Spinal cord (tissue), 10 donors: ENCODE data around the gene ZFP36. TPM values are rescaled to one million over a fixed set of nuclear protein-coding genes. Genes with fewer than 3 reads are reported as not detected.

ENCODE experiments used
- DNase-seq, 6 donors: peaks; one replicate each; pipeline versions ENCODE4 v3.0.0 to v3.0.0-alpha.2; 2013 to 2015; ENCODE audit warnings: low spot score in 6 of 6, low read depth in 4 of 6
- H3K27ac ChIP-seq: one replicate; pipeline ENCODE4 v1.5.1; 2013; ENCODE audit warnings: low read depth, low read length, control low read depth
- H3K27me3 ChIP-seq: one replicate; pipeline ENCODE4 v1.6.1; 2013; ENCODE audit warnings: low read length; ENCODE audit not compliant: control insufficient read depth, insufficient read depth
- H3K36me3 ChIP-seq: one replicate; pipeline ENCODE4 v1.6.1; 2013; ENCODE audit warnings: low read length; ENCODE audit not compliant: control insufficient read depth, insufficient read depth
- H3K4me1 ChIP-seq: one replicate; pipeline ENCODE4 v1.6.1; 2013; ENCODE audit warnings: low read length; ENCODE audit not compliant: control insufficient read depth, insufficient read depth
- H3K4me3 ChIP-seq: one replicate; pipeline ENCODE4 v1.5.1; 2013; ENCODE audit warnings: low read depth, low read length, control low read depth
- H3K9me3 ChIP-seq: one replicate; pipeline ENCODE4 v1.6.1; 2013; ENCODE audit warnings: low read length; ENCODE audit not compliant: control insufficient read depth, insufficient read depth
- WGBS: methylation state at CpG from one replicate; pipeline ENCODE4 v1.1.5; 2013; ENCODE audit warnings: missing lambda C conversion rate; ENCODE audit not compliant: insufficient coverage; 5-methylcytosine and 5-hydroxymethylcytosine counted together
- long read RNA-seq, 4 donors: transcript quantifications; one replicate each; lab custom pipeline, GENCODE V29; 2026
- polyA plus RNA-seq, 2 donors: library from polyadenylated mRNA; unstranded; fragments of 120-200 nt; gene quantifications; one replicate each; pipeline ENCODE4 v1.2.1, GENCODE V29; 2013; ENCODE audit not compliant: insufficient read length in 2 of 2
- total RNA-seq, 2 donors: library from RNA; depleted of rRNA in 1 of 2; stranded (reverse); fragments of 120-200 nt in 1 of 2; fragments of >200 nt in 1 of 2; gene quantifications; one replicate each; pipeline versions ENCODE4 v1.2.3 to v1.2.4, GENCODE V29; 2013 to 2014
- donor health status: healthy.

Gene ZFP36
- total RNA-seq (10 to 100 TPM in 1 of 2 donors, 1 to 10 TPM in 1; 9.8 to 23.7 TPM), polyA plus RNA-seq (10 to 100 TPM; 20.7 to 52.8 TPM)
- long read RNA-seq, donor 1, transcript ZFP36-203 (2 exons, 1,786 nt) = major isoform, 18 of 18 reads
- long read RNA-seq, donor 1, partial matches to known transcripts = 0 of 18 reads
- long read RNA-seq, donor 1, other reads (novel, unspliced or antisense) = 0 of 18 reads
- long read RNA-seq, donor 2, transcript ZFP36-203 (2 exons, 1,786 nt) = major isoform, 6 of 6 reads
- long read RNA-seq, donor 2, partial matches to known transcripts = 0 of 6 reads
- long read RNA-seq, donor 2, other reads (novel, unspliced or antisense) = 0 of 6 reads
- long read RNA-seq, donor 3, partial matches to known transcripts = 12 of 14 reads
- long read RNA-seq, donor 3, other reads (novel, unspliced or antisense) = 0 of 14 reads
- long read RNA-seq, donor 4, transcript ZFP36-203 (2 exons, 1,786 nt) = major isoform, 36 of 36 reads
- long read RNA-seq, donor 4, partial matches to known transcripts = 0 of 36 reads
- long read RNA-seq, donor 4, other reads (novel, unspliced or antisense) = 0 of 36 reads

GRCh38 chr19:39406656-39407409 lies at the start of gene ZFP36:
Gene ZFP36 (plus strand): TSS chr19:39406847. CDS start chr19:39406905, 58 bp downstream.
- H3K4me3 ChIP-seq = peak within 1 kb of the TSS; percentile 92
- peaks cover 72% of the 10 kb centered on the region for H3K4me1 ChIP-seq
- no peaks in the 10 kb centered on the region for H3K9me3 ChIP-seq
- H3K36me3 ChIP-seq = peaks cover 10% of the 10 kb centered on the region
- WGBS = under 1% methylated on average over 55 of the region's 56 CpGs
- DNase-seq = peak in 2 of 6 donors; percentile 52 to 83
- H3K27ac ChIP-seq = peak within 1 kb of the TSS; percentile 92
- peaks cover 48% of the 10 kb centered on the region for H3K27me3 ChIP-seq

GRCh38 chr19:39359026-39359425 lies 47.6 kb upstream of the ZFP36 start:
- H3K27ac ChIP-seq = no peak overlapping the region
- DNase-seq = no peak
- WGBS = no CpG with 5 or more reads among the region's 3 CpGs

GRCh38 chr19:39360599-39360998 lies 46.0 kb upstream of the ZFP36 start:
- peaks cover 85% of the 10 kb centered on the region for H3K36me3 ChIP-seq
- no peak overlapping the region for H3K4me3 ChIP-seq
- peaks cover 15% of the 10 kb centered on the region for H3K4me1 ChIP-seq
- no CpG with 5 or more reads among the region's 1 CpG for WGBS
- DNase-seq = no peak
- no peak overlapping the region for H3K27ac ChIP-seq
- no peaks in the 10 kb centered on the region for H3K9me3 ChIP-seq
- no peaks in the 10 kb centered on the region for H3K27me3 ChIP-seq

More at GRCh38 chr19:39359026-39359425, 47.6 kb upstream of the ZFP36 start:
- no peak overlapping the region for H3K4me3 ChIP-seq
- H3K27me3 ChIP-seq = no peaks in the 10 kb centered on the region
- H3K4me1 ChIP-seq = peaks cover 15% of the 10 kb centered on the region
- no peaks in the 10 kb centered on the region for H3K9me3 ChIP-seq
- peaks cover 89% of the 10 kb centered on the region for H3K36me3 ChIP-seq

GRCh38 chr19:39362682-39363657 lies 43.7 kb upstream of the ZFP36 start:
- Histone ChIP-seq H3K4me3 (no peak overlapping the region), H3K9me3 (no peaks in the 10 kb centered on the region), H3K36me3 (peaks cover 73% of the 10 kb centered on the region), H3K27me3 (no peaks in the 10 kb centered on the region), H3K4me1 (peaks cover 15% of the 10 kb centered on the region), H3K27ac (peak overlapping the region; percentile 83)
- WGBS = 83% methylated on average over 2 of the region's 6 CpGs
- DNase-seq = peak in 2 of 6 donors; percentile 35 to 39

GRCh38 chr19:39363901-39364457 lies 42.7 kb upstream of the ZFP36 start:
- H3K36me3 ChIP-seq = peaks cover 71% of the 10 kb centered on the region
- H3K27me3 ChIP-seq = no peaks in the 10 kb centered on the region
- peak overlapping the region; percentile 83 for H3K27ac ChIP-seq
- peaks cover 15% of the 10 kb centered on the region for H3K4me1 ChIP-seq
- no peak overlapping the region for H3K4me3 ChIP-seq
- H3K9me3 ChIP-seq = no peaks in the 10 kb centered on the region
- DNase-seq = peak in 2 of 6 donors; percentile 49 to 68
- WGBS = 60% methylated on average over 1 of the region's 5 CpGs

GRCh38 chr19:39365531-39365930 lies 41.1 kb upstream of the ZFP36 start:
- Histone ChIP-seq H3K4me1 (peaks cover 15% of the 10 kb centered on the region), H3K27me3 (no peaks in the 10 kb centered on the region), H3K36me3 (peaks cover 71% of the 10 kb centered on the region), H3K27ac (no peak overlapping the region), H3K4me3 (no peak overlapping the region), H3K9me3 (no peaks in the 10 kb centered on the region)
- WGBS = no CpG with 5 or more reads among the region's 1 CpG
- DNase-seq = no peak

GRCh38 chr19:39369200-39369599 lies 37.4 kb upstream of the ZFP36 start:
- peaks cover 13% of the 10 kb centered on the region for H3K4me1 ChIP-seq
- 100% methylated on average over 1 of the region's 2 CpGs for WGBS
- peaks cover 73% of the 10 kb centered on the region for H3K36me3 ChIP-seq
- no peak overlapping the region for H3K4me3 ChIP-seq
- no peaks in the 10 kb centered on the region for H3K27me3 ChIP-seq
- no peaks in the 10 kb centered on the region for H3K9me3 ChIP-seq
- H3K27ac ChIP-seq = no peak overlapping the region
- DNase-seq = no peak

GRCh38 chr19:39370735-39371134 lies 35.9 kb upstream of the ZFP36 start:
- H3K9me3 ChIP-seq = no peaks in the 10 kb centered on the region
- no peak overlapping the region for H3K4me3 ChIP-seq
- 92% methylated on average over 5 of the region's 5 CpGs for WGBS
- peaks cover 13% of the 10 kb centered on the region for H3K4me1 ChIP-seq
- no peaks in the 10 kb centered on the region for H3K27me3 ChIP-seq
- peaks cover 75% of the 10 kb centered on the region for H3K36me3 ChIP-seq
- H3K27ac ChIP-seq = no peak overlapping the region
- DNase-seq = no peak
